Fibroblast of mammary gland (primary cell): ENCODE measurements around the gene CFLAR.

Experiments used
- DNase-seq: peaks from one replicate; pipeline ENCODE4 v3.0.0-alpha.2; 2010; ENCODE audit warnings: low read depth
- H3K4me3 ChIP-seq: 2 replicates; pipeline ENCODE4 v1.5.1; 2011; ENCODE audit warnings: low read depth, mild to moderate bottlenecking, low read length, moderate library complexity; ENCODE audit not compliant: control insufficient read depth
- CTCF ChIP-seq: conservative IDR thresholded peaks from 2 replicates; pipeline ENCODE4 v1.5.1; 2011; ENCODE audit warnings: low read depth, low read length, inconsistent platforms; ENCODE audit not compliant: control insufficient read depth, insufficient read depth

CFLAR gene

GRCh38 chr2:201219328-201220096 is 103.5 kb downstream of the CFLAR start:
- no peak overlapping the region for H3K4me3 ChIP-seq
- DNase-seq: no peak
- TF ChIP-seq CTCF: no peak

GRCh38 chr2:201220102-201220570 is 104.2 kb downstream of the CFLAR start:
- DNase-seq: no peak
- no peak for TF ChIP-seq CTCF
- H3K4me3 ChIP-seq: no peak overlapping the region

GRCh38 chr2:201223089-201224073 is 107.4 kb downstream of the CFLAR start:
- TF ChIP-seq CTCF: no peak
- no peak for DNase-seq
- no peak overlapping the region for H3K4me3 ChIP-seq
